ENCODE results near the gene WDTC1. TPM values are rescaled to one million over a fixed set of nuclear protein-coding genes. Genes with fewer than 3 reads are reported as not detected.

Gene WDTC1
- total RNA-seq, 1 experiment from 2014 or later: 19.0 TPM

DNA sequence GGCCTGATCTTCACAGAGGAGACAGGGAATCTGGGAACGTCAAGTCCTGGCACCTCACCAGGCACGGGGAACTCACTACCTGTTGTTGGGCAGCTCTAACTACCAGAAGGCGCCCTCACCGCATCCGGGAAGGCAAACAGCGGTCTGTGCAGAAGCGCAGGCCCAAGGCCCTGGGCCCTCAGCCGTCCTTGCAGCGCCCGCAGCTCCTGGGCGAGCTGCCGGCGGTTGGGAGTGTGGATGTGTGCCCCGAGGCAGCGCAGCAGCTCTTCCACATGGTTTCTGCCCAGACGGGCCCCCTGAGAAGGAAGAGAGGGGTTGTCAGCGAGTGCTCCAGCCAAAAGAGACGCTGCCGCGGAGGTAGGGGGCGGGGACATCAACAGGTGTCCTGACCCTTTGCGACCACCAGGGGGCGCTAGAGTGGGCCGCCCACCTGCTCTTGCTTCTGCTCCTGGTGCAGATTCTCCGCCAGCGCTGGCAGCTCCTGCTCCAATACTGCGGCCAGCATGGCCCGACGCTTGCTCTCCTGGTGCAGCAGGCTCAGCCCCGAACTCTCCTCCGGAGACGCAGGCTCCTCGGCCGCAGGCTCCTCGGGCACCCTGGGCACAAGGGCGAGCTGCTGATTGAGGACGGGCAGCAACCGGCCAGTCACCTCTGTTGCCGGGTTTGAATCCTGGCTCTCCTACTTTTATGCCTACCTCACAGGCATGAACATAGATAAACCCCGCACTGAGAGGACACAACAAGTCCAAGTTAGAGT is 123.0 kb downstream of the WDTC1 start:
- no peak overlapping the region for H4K5ac ChIP-seq (ENCODE audit: insufficient read length, low read depth, low read length)
- no peak overlapping the region for H3K27ac ChIP-seq (ENCODE audit: insufficient read length, low read depth, low read length)
- H3K23ac ChIP-seq (ENCODE audit: insufficient read length, low read depth, low read length): no peak overlapping the region
- H3K79me2 ChIP-seq (ENCODE audit: insufficient read depth, low read length): no peaks in the 10 kb centered on the region
- H2BK15ac ChIP-seq (ENCODE audit: low read depth, low read length): no peak overlapping the region
- DNase-seq: peak; percentile 94
- H3K4me2 ChIP-seq (ENCODE audit: insufficient read depth, insufficient read length, low read length): peak overlapping the region; percentile 23
- TF ChIP-seq CTCF (conservative IDR thresholded peaks at IDR 0.05): peak; percentile 99
- H3K4me1 ChIP-seq (ENCODE audit: insufficient read depth, low read length): peaks cover 3% of the 10 kb centered on the region; the same call in 1 of the 2 replicates
- Mint-ChIP-seq H3K27me3 (ENCODE audit: low read depth) (peaks cover 56% of the 10 kb centered on the region), H3K4me3 (peak overlapping the region in 1 of 2 experiments; percentile 46; a peak in 2 of 5 replicates), H3K9me3 (no peaks in the 10 kb centered on the region; a peak in 1 of 5 replicates), H3K4me1 (peaks cover 12 to 25% of the 10 kb centered on the region in 2 experiments), H3K36me3 (ENCODE audit: insufficient read depth in 1 of 3, low read depth in 3 of 3) (peaks cover 0 to 13% (median 3%) of the 10 kb centered on the region in 3 experiments; a peak in 4 of 7 replicates), H3K27ac (no peak overlapping the region)
- no peak overlapping the region for H4K91ac ChIP-seq (ENCODE audit: insufficient read length, low read depth, low read length)
- no peak overlapping the region for H3K18ac ChIP-seq (ENCODE audit: insufficient read length, low read depth, low read length)
- H4K8ac ChIP-seq (replicated peaks; ENCODE audit: insufficient read length, low read depth, low read length): no peak overlapping the region
- peaks cover 13% of the 10 kb centered on the region for H3K23me2 ChIP-seq (ENCODE audit: insufficient read length, low read depth, low read length, poor library complexity, severe bottlenecking)
- H2BK120ac ChIP-seq (ENCODE audit: low read depth, low read length, poor library complexity, severe bottlenecking): no peak overlapping the region
- no CpG with 5 or more reads among the region's 40 CpGs for WGBS (ENCODE audit: extremely low coverage, insufficient read length, low lambda C conversion rate)
- H3K4ac ChIP-seq (ENCODE audit: low read depth, low read length): no peak overlapping the region
- no peak overlapping the region for H2BK20ac ChIP-seq (ENCODE audit: low read depth, low read length, poor library complexity, severe bottlenecking)
- no peak overlapping the region for H3T11ph ChIP-seq (ENCODE audit: low read length)
- H3K14ac ChIP-seq (ENCODE audit: insufficient read depth, low read length): no peak overlapping the region
- H2AK5ac ChIP-seq (ENCODE audit: insufficient read length, low read length): no peak overlapping the region
- H3K56ac ChIP-seq (ENCODE audit: insufficient read length, low read depth, low read length): no peak overlapping the region
- no peak overlapping the region for H2BK12ac ChIP-seq (ENCODE audit: insufficient read length, low read depth, low read length)
- peaks cover 19% of the 10 kb centered on the region; the same call in 1 of the 2 replicates for H3K27me3 ChIP-seq (ENCODE audit: insufficient read depth, low read length)
- peaks cover 4% of the 10 kb centered on the region for H4K20me1 ChIP-seq (ENCODE audit: control insufficient read depth, insufficient read depth, insufficient read length)
- H3K79me1 ChIP-seq (ENCODE audit: insufficient read depth, low read depth, low read length, poor library complexity, severe bottlenecking): no peaks in the 10 kb centered on the region
- H3K9me3 ChIP-seq (ENCODE audit: control insufficient read depth, low read depth, low read length): no peaks in the 10 kb centered on the region
- no peak overlapping the region for H3K9ac ChIP-seq (ENCODE audit: extremely low read depth, insufficient read length, low read length)
- no peak overlapping the region for H2AFZ ChIP-seq (ENCODE audit: low read length)
- no peak overlapping the region for H2BK5ac ChIP-seq (ENCODE audit: insufficient read length, low read length)

Other genes with a start within 250 kb of the WDTC1 start
- 38.4 and 39.0 TPM in 2 replicates for gene TRNP1, start 240.9 kb upstream of the WDTC1 start, total RNA-seq (2021)
- gene TENT5B, start 221.8 kb upstream of the WDTC1 start, total RNA-seq (2021): 124 and 126 TPM in 2 replicates
- gene SLC9A1, start 79.5 kb upstream of the WDTC1 start, total RNA-seq (2021): 20.8 and 21.3 TPM in 2 replicates
- gene TMEM222, start 87.5 kb downstream of the WDTC1 start, total RNA-seq (2021): 36.8 and 37.0 TPM in 2 replicates
- 12.0 and 13.0 TPM in 2 replicates for gene SYTL1, start 107.4 kb downstream of the WDTC1 start, total RNA-seq (2021)
- 7.0 and 7.7 TPM in 2 replicates for gene MAP3K6, start 132.3 kb downstream of the WDTC1 start, total RNA-seq (2021)
- 0.22 TPM in 2 replicates for gene FCN3, start 140.2 kb downstream of the WDTC1 start, total RNA-seq (2021)
- gene CD164L2, start 148.7 kb downstream of the WDTC1 start, total RNA-seq (2021): 1.2 and 1.5 TPM in 2 replicates
- gene GPR3, start 158.0 kb downstream of the WDTC1 start, total RNA-seq (2021): 4.3 and 4.4 TPM in 2 replicates